Lower leg skin (tissue), 4 donors: ENCODE results near the gene TNFSF4. TPM values are rescaled to one million over a fixed set of nuclear protein-coding genes. Genes with fewer than 3 reads are reported as not detected.
"Not testable (repeated sequence)": the region's sequence is repeated elsewhere in the genome, so short reads cannot be mapped to it uniquely, and the experiment has no call there.

Source experiments
- DNase-seq, 2 donors: peaks; one replicate each; pipeline ENCODE4 v3.0.0-alpha.2; 2019; ENCODE audit warnings: low spot score in 2 of 2
- H3K4me3 ChIP-seq: fragments of 200-600 bp; sonication (generic); 2 replicates; pipeline ENCODE4 v1.5.1; 2017; ENCODE audit warnings: mild to moderate bottlenecking, low read depth; ENCODE audit not compliant: poor library complexity, severe bottlenecking
- CTCF ChIP-seq, 3 donors: fragments of 450-650 bp; IDR thresholded peaks; one replicate each; pipeline ENCODE4 v1.5.1; 2016; ENCODE audit warnings: antibody characterized with exemption in 3 of 3, mild to moderate bottlenecking in 3 of 3, moderate library complexity in 2 of 3
- POLR2A ChIP-seq, 2 donors: fragments of 450-650 bp; IDR thresholded peaks; one replicate each; pipeline ENCODE4 v1.6.1; 2016 to 2017; ENCODE audit warnings: antibody characterized with exemption in 2 of 2, mild to moderate bottlenecking in 1 of 2, moderate library complexity in 1 of 2
- WGBS, 2 donors: methylation state at CpG; one replicate each; pipeline ENCODE4 v1.1.5; 2018; 5-methylcytosine and 5-hydroxymethylcytosine counted together
- intact Hi-C: fragments of 100-400 bp; cut with DNase I; formaldehyde crosslinking; loops from one replicate; pipeline ENCODE4 v1.15.0; 2023; ENCODE audit warnings: low total_unique reads
- total RNA-seq, 4 donors: library from RNA; depleted of rRNA; stranded (reverse); fragments of >200 nt; gene quantifications; one replicate each; pipeline ENCODE4 v1.1.0, GENCODE V29; 2016

The TNFSF4 gene
- total RNA-seq, 4 donors from 2014 or later: 0.08 to 0.89 (median 0.32) TPM

GRCh38 chr1:173163222-173163621 lies 43.9 kb downstream of the TNFSF4 start:
- intact Hi-C loops: no loop called here
- H3K4me3 ChIP-seq: no peak overlapping the region
- no peak for DNase-seq
- 76 to 83% methylated on average over 2 of the region's 2 CpGs for WGBS, 2 donors
- TF ChIP-seq POLR2A (IDR thresholded peaks at IDR 0.05): no peak
- TF ChIP-seq CTCF (IDR thresholded peaks at IDR 0.05): no peak

GRCh38 chr1:173162601-173163000 lies 44.5 kb downstream of the TNFSF4 start:
- no peak for TF ChIP-seq CTCF (IDR thresholded peaks at IDR 0.05)
- WGBS, 2 donors: 90 to 95% methylated on average over 1 of the region's 1 CpG
- no peak for DNase-seq
- no peak overlapping the region for H3K4me3 ChIP-seq
- intact Hi-C loops: no loop called here

- DNase-seq: no peak
- intact Hi-C loops: no loop called here
- no peak overlapping the region for H3K4me3 ChIP-seq
- TF ChIP-seq POLR2A (IDR thresholded peaks at IDR 0.05): no peak
- 66 to 76% methylated on average over 3 of the region's 3 CpGs for whole genome bisulfite sequencing, 2 donors
Measured at GRCh38 chr1:173161510-173162221, 45.5 kb downstream of the TNFSF4 start.

- intact Hi-C loops, DNase-seq: not testable (repeated sequence)
- 94% methylated on average over 9 of the region's 9 CpGs for WGBS, 2 donors
Measured at GRCh38 chr1:173153964-173154363, 53.2 kb downstream of the TNFSF4 start.

GRCh38 chr1:173153503-173153902 lies 53.6 kb downstream of the TNFSF4 start:
- no peak overlapping the region for H3K4me3 ChIP-seq
- no peak for TF ChIP-seq POLR2A (IDR thresholded peaks at IDR 0.05)
- TF ChIP-seq CTCF (IDR thresholded peaks at IDR 0.05): no peak
- WGBS, 2 donors: 89% methylated on average over 4 of the region's 4 CpGs
- intact Hi-C loops: no loop called here
- DNase-seq: no peak

More at GRCh38 chr1:173153964-173154363, 53.2 kb downstream of the TNFSF4 start:
- H3K4me3 ChIP-seq: not testable (repeated sequence)

- DNase-seq: no peak
- H3K4me3 ChIP-seq: no peak overlapping the region
- TF ChIP-seq POLR2A (IDR thresholded peaks at IDR 0.05) (no peak), CTCF (IDR thresholded peaks at IDR 0.05) (no peak)
- intact Hi-C loops: no loop called here
- WGBS, 2 donors: 70 to 86% methylated on average over 2 of the region's 2 CpGs
Measured at GRCh38 chr1:173152598-173152997, 54.5 kb downstream of the TNFSF4 start.

DNA sequence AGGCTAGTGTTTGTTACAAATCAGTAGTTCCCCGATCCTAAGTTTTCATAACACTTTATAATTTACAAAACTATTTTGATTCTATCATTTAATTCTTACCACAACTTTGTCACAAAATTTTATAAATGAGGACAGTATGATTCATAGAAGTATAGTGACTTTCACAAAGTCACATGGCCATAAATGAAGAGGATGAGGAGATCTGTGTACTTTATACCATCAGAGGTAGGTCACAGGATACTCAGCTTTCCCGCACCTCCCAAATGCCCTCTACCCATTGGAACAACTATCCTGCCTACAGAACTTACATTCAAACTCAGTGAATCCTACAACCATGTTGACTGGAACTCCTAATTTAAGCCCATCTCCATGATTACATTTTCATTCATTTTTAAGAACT lies 56.3 kb downstream of the TNFSF4 start:
- H3K4me3 ChIP-seq: no peak overlapping the region
- intact Hi-C loops: no loop called here
- no peak for TF ChIP-seq CTCF (IDR thresholded peaks at IDR 0.05)
- no peak for TF ChIP-seq POLR2A (IDR thresholded peaks at IDR 0.05)
- WGBS, 2 donors: 65 to 91% methylated on average over 2 of the region's 2 CpGs
- no peak for DNase-seq
